ENCODE results near the gene CNPY3.
"Not testable (repeated sequence)": the region's sequence is repeated elsewhere in the genome, so short reads cannot be mapped to it uniquely, and the experiment has no call there.

CNPY3 gene

DNA sequence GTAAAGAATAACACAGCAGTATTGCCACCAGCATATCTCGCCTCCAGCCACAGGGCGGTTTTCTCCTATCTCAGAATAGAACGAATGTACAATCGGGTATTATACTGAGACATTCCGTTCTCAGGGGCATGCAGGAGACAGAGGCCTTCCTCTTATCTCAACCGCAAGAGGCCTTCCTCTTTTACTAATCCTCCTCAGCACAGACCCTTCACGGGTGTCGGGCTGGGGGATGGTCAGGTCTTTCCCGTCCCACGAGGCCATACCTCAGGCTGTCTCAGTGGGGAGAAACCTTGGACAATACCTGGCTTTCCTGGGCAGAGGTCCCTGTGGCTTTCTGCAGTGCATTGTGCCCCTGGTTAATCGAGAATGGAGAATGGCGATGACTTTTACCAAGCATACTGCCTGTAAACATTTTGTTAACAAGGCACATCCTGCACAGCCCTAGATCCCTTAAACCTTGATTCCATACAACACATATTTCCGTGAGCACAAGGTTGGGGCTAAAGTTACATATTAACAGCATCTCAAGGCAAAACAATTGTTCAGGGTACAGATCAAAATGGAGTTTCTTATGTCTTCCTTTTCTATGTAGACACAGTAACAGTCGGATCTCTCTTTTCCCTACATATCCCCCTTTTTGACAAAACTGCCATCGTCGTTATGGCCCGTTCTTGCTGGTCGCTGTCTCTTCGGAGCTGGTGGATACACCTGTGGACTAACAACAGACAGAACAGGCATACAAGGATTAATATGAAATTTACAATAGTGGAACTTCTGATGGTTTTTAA lies 35.0 kb upstream of the CNPY3 start:
- H2AK5ac ChIP-seq (ENCODE audit: low read length, severe bottlenecking); H3K27me3 ChIP-seq (ENCODE audit: control insufficient read depth in 1 of 2, insufficient read depth in 1 of 2, low read length in 2 of 2); H3K36me3 ChIP-seq (ENCODE audit: control insufficient read depth in 1 of 2, insufficient read depth in 2 of 2, low read depth in 1 of 2, low read length in 2 of 2); DNase-seq; H2AFZ ChIP-seq (ENCODE audit: low read depth, low read length); H3K4me1 ChIP-seq (ENCODE audit: control insufficient read depth, insufficient read depth, low read depth, low read length); H3K27ac ChIP-seq (ENCODE audit: low read length, poor library complexity, severe bottlenecking); H3K23ac ChIP-seq (ENCODE audit: low read length in 2 of 2); H3K79me1 ChIP-seq (replicated peaks; ENCODE audit: low read length, poor library complexity, severe bottlenecking); H3K4me3 ChIP-seq (ENCODE audit: insufficient read depth in 1 of 2, low read depth in 1 of 2, low read length in 2 of 2); H4K91ac ChIP-seq (ENCODE audit: low read length); H3K9me3 ChIP-seq (ENCODE audit: control insufficient read depth, low read length); H2BK15ac ChIP-seq (ENCODE audit: low read depth, poor library complexity, severe bottlenecking); H3K4me2 ChIP-seq (ENCODE audit: low read length, poor library complexity, severe bottlenecking); H3K9ac ChIP-seq (ENCODE audit: low read length); H2BK5ac ChIP-seq (ENCODE audit: low read depth, low read length, poor library complexity, severe bottlenecking); H2BK12ac ChIP-seq (ENCODE audit: low read length in 2 of 2); H3K4ac ChIP-seq (ENCODE audit: low read depth in 1 of 2, low read length in 2 of 2); H2BK120ac ChIP-seq (ENCODE audit: low read depth, low read length); H4K8ac ChIP-seq (ENCODE audit: low read length); H3K18ac ChIP-seq (ENCODE audit: low read depth in 1 of 2, low read length in 2 of 2); H3K14ac ChIP-seq (ENCODE audit: low read length in 2 of 2): not testable (repeated sequence)
- 62% methylated on average over 19 of the region's 19 CpGs for WGBS

- Histone ChIP-seq H3K23ac (ENCODE audit: low read length in 2 of 2) (no peak overlapping the region), H2BK15ac (ENCODE audit: low read depth, poor library complexity, severe bottlenecking) (no peak overlapping the region), H4K8ac (ENCODE audit: low read length) (no peak overlapping the region), H2BK5ac (ENCODE audit: low read depth, low read length, poor library complexity, severe bottlenecking) (no peak overlapping the region), H3K4me3 (ENCODE audit: insufficient read depth in 1 of 2, low read depth in 1 of 2, low read length in 2 of 2) (no peak overlapping the region), H2BK12ac (ENCODE audit: low read length in 2 of 2) (no peak overlapping the region), H3K4ac (ENCODE audit: low read depth in 1 of 2, low read length in 2 of 2) (no peak overlapping the region), H3K9ac (ENCODE audit: low read length) (no peak overlapping the region), H2BK120ac (ENCODE audit: low read depth, low read length) (no peak overlapping the region), H3K27me3 (ENCODE audit: control insufficient read depth in 1 of 2, insufficient read depth in 1 of 2, low read length in 2 of 2) (no peaks in the 10 kb centered on the region), H3K27ac (ENCODE audit: low read length, poor library complexity, severe bottlenecking) (no peak overlapping the region), H3K36me3 (ENCODE audit: control insufficient read depth in 1 of 2, insufficient read depth in 2 of 2, low read depth in 1 of 2, low read length in 2 of 2) (no peaks in the 10 kb centered on the region), H3K4me1 (ENCODE audit: control insufficient read depth, insufficient read depth, low read depth, low read length) (peaks cover 3% of the 10 kb centered on the region), H2AFZ (ENCODE audit: low read depth, low read length) (no peak overlapping the region), H3K79me1 (replicated peaks; ENCODE audit: low read length, poor library complexity, severe bottlenecking) (no peaks in the 10 kb centered on the region), H4K91ac (ENCODE audit: low read length) (no peak overlapping the region), H3K4me2 (ENCODE audit: low read length, poor library complexity, severe bottlenecking) (no peak overlapping the region), H3K18ac (ENCODE audit: low read depth in 1 of 2, low read length in 2 of 2) (no peak overlapping the region), H3K14ac (ENCODE audit: low read length in 2 of 2) (no peak overlapping the region), H3K9me3 (ENCODE audit: control insufficient read depth, low read length) (no peaks in the 10 kb centered on the region), H2AK5ac (ENCODE audit: low read length, severe bottlenecking) (no peak overlapping the region)
- DNase-seq = no peak
- WGBS = 97% methylated on average over 7 of the region's 10 CpGs
These were observed 33.0 kb upstream of the CNPY3 start for GRCh38 chr6:42896178-42896719.

- no peak overlapping the region for H2BK5ac ChIP-seq (ENCODE audit: low read depth, low read length, poor library complexity, severe bottlenecking)
- no peak overlapping the region for H2BK12ac ChIP-seq (ENCODE audit: low read length in 2 of 2)
- H4K8ac ChIP-seq (ENCODE audit: low read length) = no peak overlapping the region
- peak overlapping the region; percentile 23 for H3K9ac ChIP-seq (ENCODE audit: low read length)
- H3K4ac ChIP-seq (ENCODE audit: low read depth in 1 of 2, low read length in 2 of 2) = no peak overlapping the region
- H2AK5ac ChIP-seq (ENCODE audit: low read length, severe bottlenecking) = no peak overlapping the region
- no peak overlapping the region for H3K27ac ChIP-seq (ENCODE audit: low read length, poor library complexity, severe bottlenecking)
- no peak overlapping the region for H2BK15ac ChIP-seq (ENCODE audit: low read depth, poor library complexity, severe bottlenecking)
- H3K79me1 ChIP-seq (replicated peaks; ENCODE audit: low read length, poor library complexity, severe bottlenecking) = no peaks in the 10 kb centered on the region
- no peaks in the 10 kb centered on the region for H3K9me3 ChIP-seq (ENCODE audit: control insufficient read depth, low read length)
- no peak overlapping the region for H3K4me2 ChIP-seq (ENCODE audit: low read length, poor library complexity, severe bottlenecking)
- H4K91ac ChIP-seq (ENCODE audit: low read length) = no peak overlapping the region
- no peak overlapping the region for H3K4me3 ChIP-seq (ENCODE audit: insufficient read depth in 1 of 2, low read depth in 1 of 2, low read length in 2 of 2)
- H3K23ac ChIP-seq (ENCODE audit: low read length in 2 of 2) = no peak overlapping the region
- no peak overlapping the region for H2BK120ac ChIP-seq (ENCODE audit: low read depth, low read length)
- DNase-seq = peak; percentile 78
- peaks cover 5% of the 10 kb centered on the region for H3K4me1 ChIP-seq (ENCODE audit: control insufficient read depth, insufficient read depth, low read depth, low read length)
- no peak overlapping the region for H3K18ac ChIP-seq (ENCODE audit: low read depth in 1 of 2, low read length in 2 of 2)
- no peak overlapping the region for H3K14ac ChIP-seq (ENCODE audit: low read length in 2 of 2)
- WGBS = 7% methylated on average over 10 of the region's 10 CpGs
- H3K36me3 ChIP-seq (ENCODE audit: control insufficient read depth in 1 of 2, insufficient read depth in 2 of 2, low read depth in 1 of 2, low read length in 2 of 2) = no peaks in the 10 kb centered on the region
- no peak overlapping the region for H2AFZ ChIP-seq (ENCODE audit: low read depth, low read length)
- H3K27me3 ChIP-seq (ENCODE audit: control insufficient read depth in 1 of 2, insufficient read depth in 1 of 2, low read length in 2 of 2) = no peaks in the 10 kb centered on the region
These were observed 30.4 kb upstream of the CNPY3 start for GRCh38 chr6:42898891-42899361.

GRCh38 chr6:42899871-42900270 lies 29.4 kb upstream of the CNPY3 start:
- no peak overlapping the region for H3K9ac ChIP-seq (ENCODE audit: low read length)
- H3K4ac ChIP-seq (ENCODE audit: low read depth in 1 of 2, low read length in 2 of 2) = no peak overlapping the region
- H3K79me1 ChIP-seq (replicated peaks; ENCODE audit: low read length, poor library complexity, severe bottlenecking) = no peaks in the 10 kb centered on the region
- no peak overlapping the region for H3K18ac ChIP-seq (ENCODE audit: low read depth in 1 of 2, low read length in 2 of 2)
- H3K14ac ChIP-seq (ENCODE audit: low read length in 2 of 2) = no peak overlapping the region
- no peak overlapping the region for H3K4me2 ChIP-seq (ENCODE audit: low read length, poor library complexity, severe bottlenecking)
- H4K91ac ChIP-seq (ENCODE audit: low read length) = no peak overlapping the region
- H2AFZ ChIP-seq (ENCODE audit: low read depth, low read length) = no peak overlapping the region
- H3K36me3 ChIP-seq (ENCODE audit: control insufficient read depth in 1 of 2, insufficient read depth in 2 of 2, low read depth in 1 of 2, low read length in 2 of 2) = no peaks in the 10 kb centered on the region
- no peak overlapping the region for H3K23ac ChIP-seq (ENCODE audit: low read length in 2 of 2)
- H2BK120ac ChIP-seq (ENCODE audit: low read depth, low read length) = no peak overlapping the region
- no peak overlapping the region for H3K4me3 ChIP-seq (ENCODE audit: insufficient read depth in 1 of 2, low read depth in 1 of 2, low read length in 2 of 2)
- H2BK12ac ChIP-seq (ENCODE audit: low read length in 2 of 2) = no peak overlapping the region
- H3K27me3 ChIP-seq (ENCODE audit: control insufficient read depth in 1 of 2, insufficient read depth in 1 of 2, low read length in 2 of 2) = no peaks in the 10 kb centered on the region
- H2AK5ac ChIP-seq (ENCODE audit: low read length, severe bottlenecking) = no peak overlapping the region
- H3K9me3 ChIP-seq (ENCODE audit: control insufficient read depth, low read length) = no peaks in the 10 kb centered on the region
- WGBS = 65% methylated on average over 8 of the region's 8 CpGs
- peaks cover 3% of the 10 kb centered on the region for H3K4me1 ChIP-seq (ENCODE audit: control insufficient read depth, insufficient read depth, low read depth, low read length)
- H4K8ac ChIP-seq (ENCODE audit: low read length) = no peak overlapping the region
- no peak overlapping the region for H3K27ac ChIP-seq (ENCODE audit: low read length, poor library complexity, severe bottlenecking)
- no peak for DNase-seq
- H2BK15ac ChIP-seq (ENCODE audit: low read depth, poor library complexity, severe bottlenecking) = no peak overlapping the region
- no peak overlapping the region for H2BK5ac ChIP-seq (ENCODE audit: low read depth, low read length, poor library complexity, severe bottlenecking)
